ENCODE results near the gene ARL13B. TPM values are rescaled to one million over a fixed set of nuclear protein-coding genes. Genes with fewer than 3 reads are reported as not detected.
"Not testable (repeated sequence)": the region's sequence is repeated elsewhere in the genome, so short reads cannot be mapped to it uniquely, and the experiment has no call there.

Gene ARL13B
- 7.9 TPM for polyA plus RNA-seq
- long read RNA-seq, donor 1, partial matches to known transcripts, result 0 of 1 reads
- long read RNA-seq, donor 1, other reads (novel, unspliced or antisense), result 0 of 1 reads
- long read RNA-seq, donor 2, partial matches to known transcripts, result 0 of 1 reads
- long read RNA-seq, donor 2, other reads (novel, unspliced or antisense), result 0 of 1 reads
- long read RNA-seq, donor 3, result 0 reads
- long read RNA-seq, donor 4, result 0 reads
- long read RNA-seq, donor 5, result 0 reads
- long read RNA-seq, donor 6, partial matches to known transcripts, result 0 of 1 reads
- long read RNA-seq, donor 6, other reads (novel, unspliced or antisense), result 0 of 1 reads
- long read RNA-seq, donor 7, partial matches to known transcripts, result 0 of 2 reads
- long read RNA-seq, donor 7, other reads (novel, unspliced or antisense), result 0 of 2 reads
- long read RNA-seq, donor 8, partial matches to known transcripts, result 0 of 1 reads
- long read RNA-seq, donor 8, other reads (novel, unspliced or antisense), result 0 of 1 reads
- long read RNA-seq, donor 9, result 0 reads
- long read RNA-seq, donor 10, partial matches to known transcripts, result 0 of 1 reads
- long read RNA-seq, donor 10, other reads (novel, unspliced or antisense), result 0 of 1 reads
- long read RNA-seq, donor 11, partial matches to known transcripts, result 0 of 3 reads
- long read RNA-seq, donor 11, other reads (novel, unspliced or antisense), result 0 of 3 reads

DNA sequence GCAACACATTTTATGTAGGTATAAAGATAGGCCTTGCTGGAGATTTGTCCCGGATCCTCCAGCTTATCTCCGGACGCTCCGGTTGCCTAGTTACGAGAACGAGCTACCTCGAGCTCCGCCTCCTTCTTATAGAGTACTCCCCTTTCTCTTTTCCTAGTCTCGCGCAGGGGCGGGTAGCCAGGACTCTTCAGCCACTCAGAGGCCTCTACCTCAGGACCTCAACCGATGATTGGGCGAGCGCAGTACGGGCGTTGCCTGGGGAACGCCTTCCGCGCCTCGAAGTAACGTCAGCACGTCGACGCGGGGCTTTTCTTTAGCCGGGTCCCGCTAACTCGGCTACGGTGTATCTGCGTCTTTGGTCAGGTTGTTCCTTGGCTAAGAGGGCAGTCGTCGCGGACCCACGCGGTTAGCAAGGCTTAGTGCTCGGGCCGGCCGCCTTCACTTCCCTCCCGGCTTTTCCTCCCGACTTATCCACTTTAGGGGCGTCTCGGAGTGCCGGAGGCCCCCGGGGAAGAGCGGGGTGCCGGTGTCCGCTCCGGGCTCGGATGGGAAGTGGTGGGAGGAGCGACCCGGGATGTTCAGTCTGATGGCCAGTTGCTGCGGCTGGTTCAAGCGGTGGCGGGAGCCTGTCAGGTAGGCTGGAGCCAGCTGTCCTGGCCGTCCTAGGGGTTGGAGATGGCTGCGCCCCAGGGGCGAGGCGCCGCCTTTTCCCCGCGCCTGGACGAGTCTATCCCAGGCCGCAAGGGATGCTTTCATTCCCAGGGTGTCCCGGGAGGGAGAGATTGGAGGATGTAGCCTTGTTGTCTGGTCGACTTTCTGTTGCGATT lies at the start of gene ARL13B:
ARL13B (plus strand) TSS at position 306 of the 827 bp plus-strand sequence; CDS start at position 575, 269 bp downstream.
- WGBS (ENCODE audit: insufficient coverage, low lambda C conversion rate), result no CpG with 5 or more reads among the region's 66 CpGs
- peak; percentile 98 to 99 for DNase-seq
- peak within 1 kb of the TSS; percentile 83 for H3K27ac ChIP-seq (ENCODE audit: low read length)

DNA sequence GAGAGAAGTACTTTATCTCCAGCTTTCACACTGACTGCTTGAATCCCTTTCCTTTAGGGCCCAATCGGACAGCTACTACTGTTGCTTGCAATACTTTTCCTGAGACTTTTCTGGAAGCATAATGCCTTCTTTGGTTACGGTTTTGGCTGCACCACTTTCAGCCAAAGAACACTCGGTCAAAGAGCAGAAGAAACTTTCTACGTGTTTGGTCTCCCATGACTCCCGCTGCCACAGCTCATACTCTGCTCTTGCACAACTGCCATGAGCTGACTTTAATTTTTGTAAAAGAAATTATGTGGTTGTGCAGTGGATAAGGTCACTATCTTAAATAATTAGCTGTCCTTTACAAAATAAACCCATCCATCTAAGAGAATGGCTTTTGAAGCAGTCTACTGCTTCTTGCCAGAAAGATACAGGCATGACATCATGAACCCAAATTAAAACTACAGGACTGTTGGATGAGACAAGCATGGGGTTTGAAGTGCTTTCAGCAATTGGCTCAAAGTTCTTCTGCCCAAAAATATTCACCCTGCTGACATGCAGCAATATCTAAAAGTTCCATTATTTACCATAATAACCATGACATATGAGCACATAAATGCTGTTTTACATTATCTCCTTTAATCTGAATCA lies 48.2 kb upstream of the ARL13B start:
- no peaks in the 10 kb centered on the region for H3K9me3 ChIP-seq (ENCODE audit: control insufficient read depth, low read depth, low read length)
- H3K27ac ChIP-seq (ENCODE audit: low read length), result no peak overlapping the region
- 96% methylated on average over 3 of the region's 5 CpGs for WGBS (ENCODE audit: insufficient coverage, low lambda C conversion rate)
- DNase-seq, result no peak
- no peak overlapping the region for H3K4me3 ChIP-seq (ENCODE audit: low read length)
- no peaks in the 10 kb centered on the region for H3K27me3 ChIP-seq (ENCODE audit: control insufficient read depth, insufficient read depth, low read length)
- H3K36me3 ChIP-seq (ENCODE audit: control insufficient read depth, insufficient read depth, low read length), result no peaks in the 10 kb centered on the region
- H3K4me1 ChIP-seq (ENCODE audit: control insufficient read depth, insufficient read depth, low read length), result no peaks in the 10 kb centered on the region

More for the DNA sequence above, at the start of gene ARL13B:
- H3K9me3 ChIP-seq (ENCODE audit: control insufficient read depth, low read depth, low read length), result no peaks in the 10 kb centered on the region
- H3K27me3 ChIP-seq (ENCODE audit: control insufficient read depth, insufficient read depth, low read length), result no peaks in the 10 kb centered on the region
- H3K4me1 ChIP-seq (ENCODE audit: control insufficient read depth, insufficient read depth, low read length), result peaks cover 3% of the 10 kb centered on the region
- peak within 1 kb of the TSS; percentile 67 for H3K4me3 ChIP-seq (ENCODE audit: low read length)
- no peaks in the 10 kb centered on the region for H3K36me3 ChIP-seq (ENCODE audit: control insufficient read depth, insufficient read depth, low read length)

DNA sequence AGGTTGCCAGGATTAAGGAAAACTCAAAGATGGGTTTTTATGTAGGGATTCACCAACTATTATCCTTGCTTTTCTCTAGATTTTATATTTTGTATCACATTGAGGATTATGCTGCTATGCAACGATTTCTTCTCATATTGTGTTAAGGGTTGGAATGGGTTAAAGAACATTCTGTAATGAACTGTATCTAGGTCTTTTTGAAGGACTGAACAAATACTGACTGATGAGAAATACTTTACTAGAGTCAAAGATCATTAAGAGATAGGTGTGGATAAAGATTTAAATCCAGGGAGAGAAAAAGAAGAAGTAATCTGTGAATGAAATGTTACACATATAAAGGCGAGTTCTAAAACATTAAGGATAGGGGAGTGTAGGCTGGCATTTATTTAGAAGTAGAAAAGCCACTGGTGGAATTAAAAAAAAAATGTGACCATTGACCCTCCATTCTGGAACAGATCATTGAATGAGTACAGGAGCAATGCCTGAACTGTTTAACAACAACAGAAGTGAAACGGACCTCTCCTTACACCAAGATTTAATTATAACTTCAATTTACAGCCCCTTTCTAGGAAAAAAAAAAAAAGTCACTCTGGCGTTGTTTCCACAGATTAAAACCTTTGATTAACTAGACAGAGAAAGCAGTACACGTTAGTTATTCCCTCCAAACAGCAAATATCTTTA lies 45.4 kb upstream of the ARL13B start:
- Histone ChIP-seq H3K36me3 (ENCODE audit: control insufficient read depth, insufficient read depth, low read length) (no peaks in the 10 kb centered on the region), H3K9me3 (ENCODE audit: control insufficient read depth, low read depth, low read length) (no peaks in the 10 kb centered on the region), H3K27ac (ENCODE audit: low read length) (no peak overlapping the region), H3K4me1 (ENCODE audit: control insufficient read depth, insufficient read depth, low read length) (no peaks in the 10 kb centered on the region), H3K27me3 (ENCODE audit: control insufficient read depth, insufficient read depth, low read length) (no peaks in the 10 kb centered on the region), H3K4me3 (ENCODE audit: low read length) (no peak overlapping the region)
- no peak for DNase-seq
- 51% methylated on average over 2 of the region's 5 CpGs for WGBS (ENCODE audit: insufficient coverage, low lambda C conversion rate)

DNA sequence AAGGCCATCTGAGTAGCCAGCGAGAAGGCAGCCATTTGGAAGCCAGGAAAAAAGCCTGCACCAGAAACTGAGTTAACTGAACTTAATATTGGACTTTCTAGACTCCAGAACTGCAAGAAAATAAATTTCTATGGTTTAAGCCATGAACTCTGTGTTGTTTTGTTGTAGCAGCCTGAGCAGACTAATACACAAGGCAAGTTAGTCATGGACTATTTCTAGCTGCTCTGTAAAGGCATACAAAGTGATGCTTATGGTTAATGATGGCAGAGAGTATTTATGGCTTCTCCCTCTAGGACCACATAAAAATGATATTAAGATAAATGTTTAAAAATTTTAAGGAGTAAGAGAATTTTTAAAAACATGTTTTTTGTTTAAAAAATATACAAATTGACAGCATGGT lies 43.4 kb upstream of the ARL13B start:
- no peak for DNase-seq
- H3K27me3 ChIP-seq (ENCODE audit: control insufficient read depth, insufficient read depth, low read length), result no peaks in the 10 kb centered on the region
- no peak overlapping the region for H3K27ac ChIP-seq (ENCODE audit: low read length)
- H3K36me3 ChIP-seq (ENCODE audit: control insufficient read depth, insufficient read depth, low read length), result no peaks in the 10 kb centered on the region
- H3K4me3 ChIP-seq (ENCODE audit: low read length), result no peak overlapping the region
- peaks cover 4% of the 10 kb centered on the region for H3K9me3 ChIP-seq (ENCODE audit: control insufficient read depth, low read depth, low read length)
- no CpG with 5 or more reads among the region's 1 CpG for WGBS (ENCODE audit: insufficient coverage, low lambda C conversion rate)
- no peaks in the 10 kb centered on the region for H3K4me1 ChIP-seq (ENCODE audit: control insufficient read depth, insufficient read depth, low read length)

DNA sequence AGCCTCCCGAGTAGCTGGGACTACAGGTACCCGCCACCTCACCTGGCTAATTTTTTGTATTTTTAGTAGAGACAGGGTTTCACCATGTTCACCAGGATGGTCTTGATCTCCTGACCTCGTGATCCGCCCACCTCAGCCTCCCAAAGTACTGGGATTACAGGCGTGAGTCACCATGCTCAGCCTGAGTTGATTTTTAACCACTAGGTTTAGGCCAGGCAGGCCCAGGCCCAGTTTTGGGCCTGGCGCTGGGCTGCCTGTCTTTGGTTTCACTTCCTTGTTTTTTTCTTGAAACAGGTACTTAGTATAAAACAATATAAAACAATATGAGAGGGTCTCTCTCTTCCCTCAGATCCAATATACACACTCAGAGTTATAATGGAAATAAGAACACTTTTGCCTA lies 42.5 kb upstream of the ARL13B start:
- H3K4me1 ChIP-seq (ENCODE audit: control insufficient read depth, insufficient read depth, low read length); H3K9me3 ChIP-seq (ENCODE audit: control insufficient read depth, low read depth, low read length); H3K27ac ChIP-seq (ENCODE audit: low read length); H3K36me3 ChIP-seq (ENCODE audit: control insufficient read depth, insufficient read depth, low read length); DNase-seq; H3K4me3 ChIP-seq (ENCODE audit: low read length); H3K27me3 ChIP-seq (ENCODE audit: control insufficient read depth, insufficient read depth, low read length): not testable (repeated sequence)
- WGBS (ENCODE audit: insufficient coverage, low lambda C conversion rate), result 100% methylated on average over 1 of the region's 6 CpGs

DNA sequence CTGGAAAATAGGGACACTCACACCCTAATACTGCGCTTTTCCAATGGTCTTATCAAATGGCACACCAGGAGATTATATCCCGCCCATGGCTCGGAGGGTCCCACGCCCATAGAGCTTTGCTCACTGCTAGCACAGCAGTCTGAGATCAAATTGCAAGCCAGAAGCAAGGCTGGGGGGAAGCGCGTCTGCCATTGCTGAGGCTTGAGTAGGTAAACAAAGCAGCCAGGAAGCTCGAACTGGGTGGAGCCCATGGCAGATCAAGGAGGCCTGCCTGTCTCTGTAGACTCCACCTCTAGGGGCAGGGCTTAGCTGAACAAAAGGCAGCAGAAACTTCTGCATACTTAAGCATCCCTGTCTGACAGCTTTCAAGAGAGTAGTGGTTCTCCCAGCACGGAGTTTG lies 30.0 kb upstream of the ARL13B start:
- H3K9me3 ChIP-seq (ENCODE audit: control insufficient read depth, low read depth, low read length); H3K27me3 ChIP-seq (ENCODE audit: control insufficient read depth, insufficient read depth, low read length); H3K4me1 ChIP-seq (ENCODE audit: control insufficient read depth, insufficient read depth, low read length); DNase-seq; H3K4me3 ChIP-seq (ENCODE audit: low read length); H3K27ac ChIP-seq (ENCODE audit: low read length); H3K36me3 ChIP-seq (ENCODE audit: control insufficient read depth, insufficient read depth, low read length): not testable (repeated sequence)
- no CpG with 5 or more reads among the region's 8 CpGs for WGBS (ENCODE audit: insufficient coverage, low lambda C conversion rate)

DNA sequence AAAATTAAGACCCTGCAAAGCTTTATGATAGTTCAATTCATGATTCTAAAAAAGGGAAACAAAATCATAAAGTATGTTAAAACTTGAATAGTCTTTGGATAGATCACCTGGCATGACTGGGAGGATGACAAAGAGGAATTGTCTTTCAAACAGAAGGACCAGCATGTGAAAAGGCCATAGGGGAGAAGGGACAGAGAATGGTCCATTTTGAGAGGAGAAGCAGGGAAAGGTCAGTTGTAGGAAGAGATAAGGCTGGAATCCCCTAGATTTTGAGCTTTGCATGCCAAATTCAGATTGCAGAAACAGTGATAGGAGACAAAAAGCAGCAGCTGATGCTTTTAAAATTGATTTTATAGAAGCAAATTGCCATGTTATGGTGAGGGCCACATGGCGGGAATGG lies 18.9 kb upstream of the ARL13B start:
- no peak overlapping the region for H3K27ac ChIP-seq (ENCODE audit: low read length)
- H3K4me3 ChIP-seq (ENCODE audit: low read length), result no peak overlapping the region
- WGBS (ENCODE audit: insufficient coverage, low lambda C conversion rate), result 100% methylated on average over 1 of the region's 1 CpG
- no peaks in the 10 kb centered on the region for H3K36me3 ChIP-seq (ENCODE audit: control insufficient read depth, insufficient read depth, low read length)
- H3K4me1 ChIP-seq (ENCODE audit: control insufficient read depth, insufficient read depth, low read length), result no peaks in the 10 kb centered on the region
- no peaks in the 10 kb centered on the region for H3K27me3 ChIP-seq (ENCODE audit: control insufficient read depth, insufficient read depth, low read length)
- no peak for DNase-seq
- peaks cover 6% of the 10 kb centered on the region for H3K9me3 ChIP-seq (ENCODE audit: control insufficient read depth, low read depth, low read length)

DNA sequence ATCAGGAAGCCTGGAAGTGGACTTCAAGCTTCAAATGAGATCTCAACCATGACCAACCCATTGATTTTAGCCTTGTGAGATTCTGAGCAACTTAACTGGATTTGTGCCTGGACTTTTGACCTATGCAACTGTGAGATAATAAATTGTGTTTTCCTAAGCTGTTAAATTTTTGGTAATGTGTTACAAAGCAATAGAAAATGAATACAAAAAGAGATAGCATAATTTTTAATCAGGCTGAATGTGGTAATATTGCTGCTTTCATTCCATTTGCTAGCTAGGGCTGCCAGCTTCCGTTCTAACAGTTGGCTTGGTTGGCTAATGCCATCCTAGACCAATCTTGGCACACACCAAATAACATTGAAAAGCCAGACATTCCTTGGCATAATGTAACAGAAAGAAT lies 18.5 kb upstream of the ARL13B start:
- no CpG with 5 or more reads among the region's 1 CpG for WGBS (ENCODE audit: insufficient coverage, low lambda C conversion rate)
- no peaks in the 10 kb centered on the region for H3K4me1 ChIP-seq (ENCODE audit: control insufficient read depth, insufficient read depth, low read length)
- DNase-seq, result peak in 1 of 2 donors; percentile 7
- H3K27me3 ChIP-seq (ENCODE audit: control insufficient read depth, insufficient read depth, low read length), result no peaks in the 10 kb centered on the region
- no peak overlapping the region for H3K4me3 ChIP-seq (ENCODE audit: low read length)
- H3K27ac ChIP-seq (ENCODE audit: low read length), result no peak overlapping the region
- H3K36me3 ChIP-seq (ENCODE audit: control insufficient read depth, insufficient read depth, low read length), result no peaks in the 10 kb centered on the region
- peaks cover 6% of the 10 kb centered on the region for H3K9me3 ChIP-seq (ENCODE audit: control insufficient read depth, low read depth, low read length)

DNA sequence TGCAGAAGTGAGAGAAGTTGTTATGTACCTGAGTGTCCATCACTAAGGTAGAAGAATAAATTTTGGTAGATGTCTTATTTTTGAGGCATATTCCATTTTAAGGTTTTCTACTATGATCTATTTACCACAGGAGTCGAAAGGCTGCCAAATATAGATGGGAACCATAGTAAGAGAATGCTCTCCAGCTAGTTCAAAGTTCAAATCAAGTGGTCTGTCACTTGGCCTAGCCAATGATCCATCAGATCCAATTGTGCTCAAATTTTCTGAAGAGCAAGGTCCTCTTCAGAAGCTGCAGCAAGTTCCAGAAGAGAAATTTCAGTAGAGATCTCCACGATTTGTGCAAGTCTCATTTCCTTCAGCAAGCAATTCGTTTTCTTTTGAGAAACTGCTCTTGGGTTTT lies 17.2 kb upstream of the ARL13B start:
- Histone ChIP-seq H3K9me3 (ENCODE audit: control insufficient read depth, low read depth, low read length) (peaks cover 6% of the 10 kb centered on the region), H3K27me3 (ENCODE audit: control insufficient read depth, insufficient read depth, low read length) (no peaks in the 10 kb centered on the region), H3K4me3 (ENCODE audit: low read length) (no peak overlapping the region), H3K36me3 (ENCODE audit: control insufficient read depth, insufficient read depth, low read length) (no peaks in the 10 kb centered on the region), H3K4me1 (ENCODE audit: control insufficient read depth, insufficient read depth, low read length) (no peaks in the 10 kb centered on the region), H3K27ac (ENCODE audit: low read length) (no peak overlapping the region)
- no peak for DNase-seq
- no CpG with 5 or more reads among the region's 3 CpGs for WGBS (ENCODE audit: insufficient coverage, low lambda C conversion rate)
